Measurements from ENCODE around the gene FBLN2.

Gene FBLN2

GRCh38 chr3:13608969-13609725 lies 60.2 kb downstream of the FBLN2 start:
- no peak for DNase-seq

DNA sequence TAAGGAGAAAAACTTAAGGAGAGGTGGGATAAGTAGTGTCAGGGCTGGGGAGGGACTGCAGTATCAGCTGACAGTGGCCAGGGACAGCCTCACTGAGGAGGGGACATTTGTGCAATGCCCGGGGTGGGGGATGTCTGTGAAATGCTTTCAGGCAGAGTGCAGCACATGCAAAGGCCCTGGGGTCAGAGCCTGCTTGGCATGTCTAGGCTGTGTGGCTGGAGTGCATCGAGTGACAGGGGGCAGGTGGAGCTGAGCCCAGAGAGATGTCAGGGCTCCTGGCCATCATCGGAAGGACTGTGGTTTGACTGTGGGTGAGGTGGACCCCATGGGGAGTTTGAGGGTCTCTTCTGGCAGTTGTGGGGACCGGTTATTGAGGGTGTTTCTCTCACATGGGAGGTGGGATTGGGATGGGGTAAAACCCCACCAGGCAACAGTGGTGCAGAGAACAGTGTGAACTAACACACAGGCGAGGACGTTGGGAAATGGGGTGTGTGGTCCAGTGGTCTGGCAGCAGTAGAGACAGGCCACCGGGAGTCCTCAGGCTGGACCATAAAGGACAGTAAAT lies 61.2 kb downstream of the FBLN2 start:
- DNase-seq: no peak

DNA sequence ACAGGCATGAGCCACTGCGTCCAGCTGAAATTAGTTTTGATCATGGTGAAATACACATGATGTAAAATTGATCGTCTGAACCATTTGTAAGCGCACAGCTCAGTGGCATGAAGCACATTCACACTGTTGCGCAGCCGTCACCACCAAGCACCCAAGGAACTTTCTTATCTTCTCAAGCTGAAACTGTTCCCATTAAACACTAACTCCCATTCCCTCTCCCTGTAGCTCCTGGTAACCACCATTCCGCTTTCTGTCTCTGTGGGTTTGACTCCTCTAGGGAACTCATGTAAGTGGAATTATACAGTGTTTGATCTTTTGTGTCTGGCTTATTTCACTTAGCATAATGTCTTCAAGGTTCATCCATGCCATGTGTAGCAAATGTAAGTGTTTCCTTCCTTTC lies 62.3 kb downstream of the FBLN2 start:
- no peak for DNase-seq

GRCh38 chr3:13612829-13613228 lies 63.9 kb downstream of the FBLN2 start:
- no peak for DNase-seq

GRCh38 chr3:13613343-13614190 lies 64.6 kb downstream of the FBLN2 start:
- DNase-seq: no peak

- DNase-seq: no peak
These were observed 65.7 kb downstream of the FBLN2 start for GRCh38 chr3:13614607-13615006.

DNA sequence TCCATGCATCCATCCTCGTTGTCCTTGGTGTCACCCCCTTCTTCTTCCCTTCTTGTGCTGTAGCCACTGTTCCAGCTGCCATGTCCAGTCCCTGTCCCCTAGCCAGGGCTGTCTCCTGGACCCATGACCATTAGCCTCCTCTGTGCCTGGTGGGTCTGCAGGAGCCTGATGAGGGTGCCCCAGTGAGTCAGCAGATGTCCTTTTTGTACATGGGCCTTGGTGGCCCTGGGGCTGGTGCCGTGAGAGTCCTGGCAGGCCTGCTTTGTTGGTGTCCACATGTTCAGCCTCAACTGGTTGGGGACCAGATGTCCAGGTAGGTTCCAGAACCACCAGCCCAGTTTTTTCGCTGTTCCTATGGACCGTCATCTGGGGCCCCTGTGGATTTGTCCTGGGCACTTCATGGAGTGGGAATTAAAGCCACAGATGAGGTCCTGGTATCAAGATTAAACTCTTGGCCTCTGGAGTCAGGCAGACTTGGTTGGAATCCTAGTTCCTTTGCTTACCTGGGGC lies 66.1 kb downstream of the FBLN2 start:
- no peak for DNase-seq

DNA sequence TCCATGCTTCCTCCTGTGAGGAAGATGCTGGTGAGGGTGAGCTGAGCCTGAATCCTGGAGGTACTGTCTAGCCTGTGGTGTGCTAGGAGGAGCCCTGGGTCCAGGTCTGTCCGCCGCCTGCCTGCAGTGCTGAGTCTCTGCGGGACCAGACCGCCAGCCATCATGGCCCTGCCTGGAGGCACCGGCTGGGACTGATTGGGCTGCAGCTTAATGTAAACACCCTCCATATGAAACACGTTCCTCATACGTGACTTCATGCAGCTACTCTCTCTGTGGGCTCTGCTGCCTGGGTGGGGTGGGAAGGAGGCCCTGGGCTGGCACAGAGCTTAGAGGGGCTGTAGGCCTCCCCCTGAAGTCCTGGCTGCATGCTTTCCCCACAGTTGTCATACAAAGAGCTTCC lies 67.4 kb downstream of the FBLN2 start:
- DNase-seq: no peak

DNA sequence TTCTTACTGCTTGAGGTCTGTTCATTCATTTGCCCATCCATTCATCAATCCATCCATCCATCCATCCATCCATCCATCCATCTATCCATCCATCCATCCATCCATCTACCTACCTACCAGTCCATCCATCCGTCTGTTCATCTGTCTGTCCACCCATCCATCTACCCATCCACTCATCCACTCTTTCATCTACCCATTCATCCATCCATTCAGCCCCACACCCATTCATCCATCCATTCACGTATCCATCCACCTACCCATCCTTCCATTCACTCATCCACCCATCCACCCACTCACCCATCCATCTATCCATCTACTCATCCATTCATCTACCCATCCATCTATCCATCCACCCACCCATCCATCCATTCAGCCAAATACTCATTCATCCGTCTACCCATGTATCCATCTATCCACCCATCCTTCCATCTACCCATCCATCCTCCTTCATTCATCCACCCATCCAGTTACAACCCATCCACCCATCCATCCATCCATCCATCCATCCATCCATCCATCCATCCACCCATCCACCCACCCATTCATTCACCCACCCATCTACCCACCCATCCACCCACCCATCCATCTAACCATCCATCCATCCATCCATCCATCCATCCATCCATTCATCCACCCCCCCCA lies 68.3 kb downstream of the FBLN2 start:
- no peak for DNase-seq

- no peak for DNase-seq
These were observed 69.1 kb downstream of the FBLN2 start for GRCh38 chr3:13617981-13618380.

- DNase-seq: no peak
These were observed 69.9 kb downstream of the FBLN2 start for GRCh38 chr3:13618836-13619235.

DNA sequence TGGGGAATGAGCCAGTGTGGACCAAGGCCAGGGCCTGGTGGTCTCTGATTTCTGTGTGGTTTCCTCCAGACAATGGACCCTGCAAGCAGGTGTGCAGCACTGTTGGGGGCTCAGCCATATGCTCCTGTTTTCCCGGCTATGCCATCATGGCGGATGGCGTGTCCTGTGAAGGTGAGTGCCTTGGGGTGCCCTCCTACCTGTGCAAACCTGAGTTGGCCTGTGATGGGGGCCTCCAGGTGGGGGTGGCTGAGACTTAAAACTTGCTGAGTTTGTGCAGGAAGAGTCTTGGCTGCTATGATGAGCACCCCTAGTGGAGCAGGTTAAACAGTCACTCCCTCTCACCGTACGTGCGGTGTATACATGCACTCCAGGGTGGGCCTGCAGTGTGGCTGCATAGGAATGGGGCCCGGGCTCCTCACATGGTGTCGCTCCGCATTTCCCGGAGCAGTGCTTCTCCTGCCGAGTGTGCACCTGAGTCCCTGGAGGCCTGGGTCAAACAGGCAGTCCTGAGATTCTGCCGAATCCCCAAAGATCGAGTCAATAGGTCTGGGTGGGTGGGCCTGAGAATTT lies 70.8 kb downstream of the FBLN2 start:
- no peak for DNase-seq

DNA sequence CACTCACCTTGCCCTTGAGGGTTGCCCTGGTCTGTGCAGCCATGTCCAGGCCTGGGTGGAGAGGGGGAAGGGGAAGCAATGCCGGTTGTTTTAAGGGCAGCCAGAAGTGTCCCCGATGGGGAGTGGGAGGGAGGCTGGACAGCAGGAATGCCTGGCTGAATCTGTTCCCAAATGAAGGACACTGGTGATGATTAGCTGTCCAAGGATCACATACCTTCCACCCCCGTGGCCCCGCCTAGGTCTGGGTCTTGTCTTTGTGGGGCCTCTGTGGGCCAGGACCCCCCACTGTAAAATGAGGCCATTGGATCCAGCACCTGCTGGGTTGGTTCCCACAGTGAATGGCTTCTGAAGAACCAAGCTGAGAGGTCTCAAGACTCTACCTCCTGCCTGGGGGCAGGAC lies 71.4 kb downstream of the FBLN2 start:
- DNase-seq: no peak

- no peak for DNase-seq
These were observed 71.9 kb downstream of the FBLN2 start for GRCh38 chr3:13620776-13621365.

GRCh38 chr3:13621381-13622221 lies 72.7 kb downstream of the FBLN2 start:
- DNase-seq: no peak

- no peak for DNase-seq
These were observed 73.4 kb downstream of the FBLN2 start for GRCh38 chr3:13622356-13622755.

DNA sequence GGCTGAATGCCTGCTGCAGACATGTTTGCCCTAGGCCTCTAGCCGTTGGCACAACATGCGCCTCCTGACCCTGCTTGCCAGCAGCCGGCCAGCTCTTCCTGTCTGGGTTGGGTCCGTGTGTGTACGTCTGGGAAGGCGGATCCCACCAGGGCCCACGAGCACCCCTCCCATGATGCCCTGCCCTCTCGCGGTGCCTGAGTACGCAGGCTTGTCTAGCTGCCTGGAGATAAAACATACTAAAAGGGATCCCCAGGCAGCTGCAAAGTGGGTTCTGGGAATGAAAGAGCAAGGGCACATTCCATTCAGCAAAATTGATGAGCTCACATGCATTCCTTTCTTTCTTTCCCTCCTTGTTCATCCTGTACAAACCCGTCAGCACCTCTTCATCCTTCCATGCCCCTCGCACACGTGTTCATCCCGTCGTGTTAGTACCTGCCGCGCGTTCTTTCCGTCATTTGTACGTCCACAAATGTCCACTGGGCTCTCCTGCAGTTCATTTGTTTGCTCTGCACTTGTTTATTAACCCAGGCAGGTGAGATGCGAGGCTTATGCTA lies 74.3 kb downstream of the FBLN2 start:
- DNase-seq: no peak

DNA sequence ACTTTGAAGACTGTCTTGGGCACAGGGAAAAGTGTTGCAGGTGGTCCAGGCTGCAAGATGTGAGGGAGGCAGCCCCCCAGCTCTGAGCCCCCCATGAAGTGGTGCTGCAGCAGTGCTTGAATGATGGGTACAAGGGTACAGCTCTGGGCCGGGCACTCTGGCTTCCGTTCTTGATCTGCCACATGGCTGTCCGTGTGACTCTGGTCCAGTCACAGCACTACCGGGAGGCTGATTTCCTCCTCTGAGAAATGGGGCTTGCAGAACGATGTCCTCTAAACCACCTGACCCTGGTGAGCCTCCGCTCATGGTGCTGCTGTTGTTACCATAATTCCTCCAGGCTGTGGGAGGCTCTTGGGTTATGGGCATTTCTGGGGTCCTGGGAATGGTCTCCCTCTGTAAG lies 75.1 kb downstream of the FBLN2 start:
- no peak for DNase-seq

DNA sequence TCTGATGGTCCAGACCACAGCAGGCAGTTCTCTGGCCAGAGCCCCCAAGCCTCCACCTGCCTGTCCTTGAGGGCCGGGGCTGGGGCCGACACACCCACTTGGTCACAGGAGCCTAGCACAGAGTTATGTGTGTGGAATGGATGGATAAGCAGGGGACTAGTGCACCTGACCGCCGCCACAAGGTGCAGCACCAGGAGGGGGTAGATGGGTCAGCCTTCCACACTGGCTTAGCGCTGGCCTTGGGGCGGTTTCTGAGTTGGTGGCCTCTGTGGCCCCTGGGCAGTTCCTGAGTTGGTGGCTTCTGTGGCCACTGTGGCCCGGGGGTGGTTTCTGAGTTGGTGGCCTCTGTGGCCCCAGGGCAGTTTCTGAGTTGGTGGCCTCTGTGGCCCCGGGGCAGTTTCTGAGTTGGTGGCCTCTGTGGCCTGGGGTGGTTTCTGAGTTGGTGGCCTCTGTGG lies 75.8 kb downstream of the FBLN2 start:
- DNase-seq: no peak

- DNase-seq: no peak
These were observed 77.5 kb downstream of the FBLN2 start for GRCh38 chr3:13626396-13626795.

DNA sequence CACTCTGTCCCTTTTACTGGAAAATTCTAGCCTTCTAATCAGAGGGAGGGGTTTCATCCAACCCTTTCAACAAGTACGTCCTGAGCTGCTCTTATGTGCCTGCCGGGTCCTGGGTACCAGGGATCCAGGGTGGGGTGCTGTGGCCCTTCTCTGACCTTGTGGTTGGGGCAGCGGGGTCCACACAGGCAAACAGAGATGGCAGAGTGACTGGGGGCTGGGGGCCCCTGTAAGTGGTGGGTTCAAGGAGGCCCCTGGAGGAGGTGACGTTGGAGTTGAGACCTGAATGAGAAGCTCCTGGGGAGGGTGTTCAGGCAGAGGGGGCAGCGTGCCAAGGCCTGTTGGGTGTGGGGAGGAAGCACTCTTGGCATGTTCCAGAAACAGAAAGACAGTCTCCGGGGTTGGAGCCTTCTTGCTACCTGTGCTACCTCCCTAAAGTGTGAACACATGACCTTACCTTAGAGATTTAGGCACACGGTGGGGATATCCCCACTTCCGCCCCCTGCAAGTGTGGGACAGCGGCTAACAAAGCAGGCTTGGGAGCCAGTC lies 78.1 kb downstream of the FBLN2 start:
- DNase-seq: no peak
